SK-N-SH (cell line): ENCODE data around the gene FRMPD1.

Experiments used
- SMC3 ChIP-seq: IDR thresholded peaks from 2 replicates; pipeline ENCODE4 v1.6.1; 2012; ENCODE audit warnings: low read depth, low read length, improper control_type of control experiment
- TF ChIP-seq, protein P1 (sequence below): fragments of 200-600 bp; sonication (generic); IDR thresholded peaks from 2 replicates; pipeline ENCODE4 v1.6.1; 2017; ENCODE audit warnings: antibody characterized with exemption, mild to moderate bottlenecking, moderate library complexity

DNA sequence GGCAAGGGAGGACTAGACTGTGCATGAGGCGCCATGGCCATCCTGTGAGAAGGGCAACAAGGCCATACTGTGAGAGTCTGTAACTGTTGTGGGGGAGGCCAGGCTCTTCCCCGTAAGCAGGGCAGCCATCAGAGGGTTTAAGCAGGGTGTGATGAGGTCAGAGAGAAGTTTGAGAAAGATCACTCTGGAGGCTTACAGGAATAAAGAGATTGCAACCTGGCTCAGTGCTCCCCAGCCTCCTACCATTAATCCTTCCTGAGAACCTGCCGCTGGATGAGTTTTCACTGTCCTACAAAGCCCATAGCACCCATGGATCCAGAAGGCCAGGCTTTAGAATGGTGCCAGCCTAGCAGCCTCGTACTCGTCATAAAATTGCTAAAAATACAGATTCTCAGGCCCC, 88.5 kb downstream of the FRMPD1 start:
- TF ChIP-seq, protein P1, sequence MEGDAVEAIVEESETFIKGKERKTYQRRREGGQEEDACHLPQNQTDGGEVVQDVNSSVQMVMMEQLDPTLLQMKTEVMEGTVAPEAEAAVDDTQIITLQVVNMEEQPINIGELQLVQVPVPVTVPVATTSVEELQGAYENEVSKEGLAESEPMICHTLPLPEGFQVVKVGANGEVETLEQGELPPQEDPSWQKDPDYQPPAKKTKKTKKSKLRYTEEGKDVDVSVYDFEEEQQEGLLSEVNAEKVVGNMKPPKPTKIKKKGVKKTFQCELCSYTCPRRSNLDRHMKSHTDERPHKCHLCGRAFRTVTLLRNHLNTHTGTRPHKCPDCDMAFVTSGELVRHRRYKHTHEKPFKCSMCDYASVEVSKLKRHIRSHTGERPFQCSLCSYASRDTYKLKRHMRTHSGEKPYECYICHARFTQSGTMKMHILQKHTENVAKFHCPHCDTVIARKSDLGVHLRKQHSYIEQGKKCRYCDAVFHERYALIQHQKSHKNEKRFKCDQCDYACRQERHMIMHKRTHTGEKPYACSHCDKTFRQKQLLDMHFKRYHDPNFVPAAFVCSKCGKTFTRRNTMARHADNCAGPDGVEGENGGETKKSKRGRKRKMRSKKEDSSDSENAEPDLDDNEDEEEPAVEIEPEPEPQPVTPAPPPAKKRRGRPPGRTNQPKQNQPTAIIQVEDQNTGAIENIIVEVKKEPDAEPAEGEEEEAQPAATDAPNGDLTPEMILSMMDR, result no peak
- no peak for TF ChIP-seq SMC3
